Thyroid gland (tissue), 4 donors: ENCODE results near the gene CCNG1. TPM values are rescaled to one million over a fixed set of nuclear protein-coding genes. Genes with fewer than 3 reads are reported as not detected.
"Not testable (repeated sequence)": the region's sequence is repeated elsewhere in the genome, so short reads cannot be mapped to it uniquely, and the experiment has no call there.

Experiments
- DNase-seq, 2 donors: peaks; one replicate each; pipeline ENCODE4 v3.0.0-alpha.2; 2019
- H3K27ac ChIP-seq, 3 donors: fragments of 200-600 bp; sonication (generic); 1 replicate in 2 of 3; 2 replicates in 1 of 3; pipeline ENCODE4 v1.5.1; 2016 to 2019; ENCODE audit warnings: mild to moderate bottlenecking in 1 of 3, moderate library complexity in 1 of 3
- H3K27me3 ChIP-seq: fragments of 200-600 bp; sonication (generic); one replicate; pipeline ENCODE4 v1.5.1; 2019
- H3K36me3 ChIP-seq, 2 donors: fragments of 200-600 bp; sonication (generic); one replicate each; pipeline ENCODE4 v1.5.1; 2016 to 2019
- H3K4me1 ChIP-seq, 2 donors: fragments of 200-600 bp; sonication (generic); one replicate each; pipeline ENCODE4 v1.5.1; 2017 to 2019
- H3K4me3 ChIP-seq, 3 donors: fragments of 200-600 bp; sonication (generic); replicated peaks in 1 of 3; 1 replicate in 2 of 3; 2 replicates in 1 of 3; pipeline ENCODE4 v1.5.1; 2016; ENCODE audit warnings: mild to moderate bottlenecking in 1 of 3
- H3K9me3 ChIP-seq: fragments of 200-600 bp; sonication (generic); one replicate; pipeline ENCODE4 v1.5.1; 2017
- POLR2A ChIP-seq, 2 donors: fragments of 450-650 bp; IDR thresholded peaks; one replicate each; pipeline ENCODE4 v1.6.1; 2017; ENCODE audit warnings: antibody characterized with exemption in 2 of 2, mild to moderate bottlenecking in 2 of 2, moderate library complexity in 1 of 2
- WGBS, 2 donors: methylation state at CpG; one replicate each; pipeline ENCODE4 v1.1.5; 2017; 5-methylcytosine and 5-hydroxymethylcytosine counted together
- intact Hi-C: fragments of 100-400 bp; cut with DNase I; formaldehyde crosslinking; loops from one replicate; pipeline ENCODE4 v1.15.1; 2023
- total RNA-seq, 4 donors: library from RNA; depleted of rRNA; stranded (reverse); fragments of >200 nt; gene quantifications; one replicate each; pipeline ENCODE4 v1.2.3, GENCODE V29; 2016
- TF ChIP-seq, protein P1 (sequence below), 6 experiments: fragments of 200-600 bp in 3 of 6; fragments of 450-650 bp in 3 of 6; sonication (generic) in 3 of 6; IDR thresholded peaks; one replicate each; pipeline ENCODE4 v1.5.1; 2016 to 2019; ENCODE audit warnings: antibody characterized with exemption in 6 of 6, mild to moderate bottlenecking in 2 of 6, inconsistent platforms in 1 of 6, moderate library complexity in 1 of 6

Gene CCNG1
- total RNA-seq, 4 donors from 2014 or later, result 116 to 149 (median 125) TPM

- Histone ChIP-seq H3K4me1 (no peaks in the 10 kb centered on the region), H3K27me3 (no peaks in the 10 kb centered on the region), H3K27ac (no peak overlapping the region), H3K9me3 (no peaks in the 10 kb centered on the region), H3K36me3 (no peaks in the 10 kb centered on the region), H3K4me3 (no peak overlapping the region)
- WGBS, 2 donors, result 13 to 14% methylated on average over 9 of the region's 9 CpGs
- intact Hi-C loops, result loop anchor here (10.0 kb wide), 1 partner anchor 94 kb away; no protein-coding TSS in a partner anchor
- TF ChIP-seq POLR2A (IDR thresholded peaks at IDR 0.05), result no peak
- TF ChIP-seq, protein P1, sequence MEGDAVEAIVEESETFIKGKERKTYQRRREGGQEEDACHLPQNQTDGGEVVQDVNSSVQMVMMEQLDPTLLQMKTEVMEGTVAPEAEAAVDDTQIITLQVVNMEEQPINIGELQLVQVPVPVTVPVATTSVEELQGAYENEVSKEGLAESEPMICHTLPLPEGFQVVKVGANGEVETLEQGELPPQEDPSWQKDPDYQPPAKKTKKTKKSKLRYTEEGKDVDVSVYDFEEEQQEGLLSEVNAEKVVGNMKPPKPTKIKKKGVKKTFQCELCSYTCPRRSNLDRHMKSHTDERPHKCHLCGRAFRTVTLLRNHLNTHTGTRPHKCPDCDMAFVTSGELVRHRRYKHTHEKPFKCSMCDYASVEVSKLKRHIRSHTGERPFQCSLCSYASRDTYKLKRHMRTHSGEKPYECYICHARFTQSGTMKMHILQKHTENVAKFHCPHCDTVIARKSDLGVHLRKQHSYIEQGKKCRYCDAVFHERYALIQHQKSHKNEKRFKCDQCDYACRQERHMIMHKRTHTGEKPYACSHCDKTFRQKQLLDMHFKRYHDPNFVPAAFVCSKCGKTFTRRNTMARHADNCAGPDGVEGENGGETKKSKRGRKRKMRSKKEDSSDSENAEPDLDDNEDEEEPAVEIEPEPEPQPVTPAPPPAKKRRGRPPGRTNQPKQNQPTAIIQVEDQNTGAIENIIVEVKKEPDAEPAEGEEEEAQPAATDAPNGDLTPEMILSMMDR (IDR thresholded peaks at IDR 0.05), result peak; percentile 77 to 93 (median 82)
- peak; percentile 48 to 66 for DNase-seq
These were observed 29.0 kb upstream of the CCNG1 start for GRCh38 chr5:163408311-163408923.

- Histone ChIP-seq H3K4me3 (no peak overlapping the region), H3K36me3 (no peaks in the 10 kb centered on the region), H3K4me1 (no peaks in the 10 kb centered on the region), H3K9me3 (no peaks in the 10 kb centered on the region), H3K27me3 (no peaks in the 10 kb centered on the region), H3K27ac (no peak overlapping the region)
- TF ChIP-seq, protein P1 (IDR thresholded peaks at IDR 0.05), result no peak
- no peak for TF ChIP-seq POLR2A (IDR thresholded peaks at IDR 0.05)
- intact Hi-C loops, result loop anchor here (10.0 kb wide), 1 partner anchor 95 kb away; no protein-coding TSS in a partner anchor
- whole genome bisulfite sequencing, 2 donors, result 55 to 59% methylated on average over 6 of the region's 6 CpGs
- DNase-seq, result no peak
These were observed 28.0 kb upstream of the CCNG1 start for GRCh38 chr5:163409384-163409783.

GRCh38 chr5:163410505-163410904 is 26.9 kb upstream of the CCNG1 start:
- intact Hi-C loops, result no loop called here
- Histone ChIP-seq H3K4me1 (no peaks in the 10 kb centered on the region), H3K9me3 (no peaks in the 10 kb centered on the region), H3K36me3 (no peaks in the 10 kb centered on the region), H3K27ac (no peak overlapping the region), H3K4me3 (no peak overlapping the region), H3K27me3 (no peaks in the 10 kb centered on the region)
- no peak for DNase-seq
- TF ChIP-seq POLR2A (IDR thresholded peaks at IDR 0.05), result no peak
- TF ChIP-seq, protein P1 (IDR thresholded peaks at IDR 0.05), result no peak
- 72 to 82% methylated on average over 2 of the region's 2 CpGs for WGBS, 2 donors

DNA sequence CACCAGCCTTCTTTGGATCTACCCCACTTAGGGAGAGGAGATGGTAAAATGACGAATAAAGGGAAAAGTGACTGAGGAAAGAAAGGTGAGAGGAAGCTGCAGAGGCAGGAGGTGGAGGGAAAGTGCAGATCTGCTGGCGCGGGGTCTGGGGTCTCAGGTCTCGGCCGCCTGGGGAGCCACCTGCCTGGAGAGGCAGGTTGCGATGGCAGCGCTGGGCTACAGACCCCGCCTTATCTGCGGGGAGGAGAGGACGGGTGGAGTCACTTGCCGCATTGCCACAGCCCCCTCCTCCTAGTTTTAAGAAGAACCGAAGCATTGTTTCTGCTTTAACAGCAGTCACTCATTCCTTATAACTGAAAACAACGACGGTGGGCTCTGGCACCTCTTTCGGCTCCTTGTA is 21.7 kb upstream of the CCNG1 start:
- intact Hi-C loops, DNase-seq, H3K4me3 ChIP-seq, H3K27me3 ChIP-seq, H3K27ac ChIP-seq, H3K4me1 ChIP-seq, H3K9me3 ChIP-seq, H3K36me3 ChIP-seq: not testable (repeated sequence)
- 18 to 27% methylated on average over 15 of the region's 15 CpGs for WGBS, 2 donors

DNA sequence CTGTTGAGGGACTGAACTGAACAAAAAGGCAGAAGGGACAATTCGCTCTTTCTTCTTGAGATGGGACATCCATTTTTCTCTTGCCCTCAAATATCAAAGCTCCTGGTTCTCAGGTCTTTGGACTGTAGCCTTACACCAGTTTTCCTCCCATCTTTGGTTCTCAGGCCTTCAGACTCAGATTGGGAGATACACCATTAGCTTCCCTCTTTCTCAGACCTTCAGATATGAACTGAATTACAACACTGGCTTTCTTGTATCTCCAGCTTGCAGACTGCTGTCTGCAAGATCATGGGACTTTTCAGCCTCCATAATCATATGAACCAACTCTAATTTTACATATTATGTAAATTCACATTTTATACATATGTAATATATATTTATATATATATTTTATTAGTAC is 12.6 kb upstream of the CCNG1 start:
- Histone ChIP-seq H3K9me3 (no peaks in the 10 kb centered on the region), H3K4me1 (no peaks in the 10 kb centered on the region), H3K27me3 (no peaks in the 10 kb centered on the region), H3K36me3 (no peaks in the 10 kb centered on the region), H3K4me3 (no peak overlapping the region), H3K27ac (no peak overlapping the region)
- 95 to 97% methylated on average over 1 of the region's 1 CpG for WGBS, 2 donors
- no peak for DNase-seq
- TF ChIP-seq, protein P1 (IDR thresholded peaks at IDR 0.05), result no peak
- TF ChIP-seq POLR2A (IDR thresholded peaks at IDR 0.05), result no peak
- intact Hi-C loops, result no loop called here

- H3K9me3 ChIP-seq, H3K27me3 ChIP-seq, H3K27ac ChIP-seq, DNase-seq, intact Hi-C loops, H3K4me1 ChIP-seq, H3K36me3 ChIP-seq, H3K4me3 ChIP-seq: not testable (repeated sequence)
- WGBS, 2 donors, result 54 to 55% methylated on average over 4 of the region's 4 CpGs
These were observed 11.3 kb upstream of the CCNG1 start for GRCh38 chr5:163426128-163426527.
